ENCODE data around the gene GBA3.

GBA3 gene

DNA sequence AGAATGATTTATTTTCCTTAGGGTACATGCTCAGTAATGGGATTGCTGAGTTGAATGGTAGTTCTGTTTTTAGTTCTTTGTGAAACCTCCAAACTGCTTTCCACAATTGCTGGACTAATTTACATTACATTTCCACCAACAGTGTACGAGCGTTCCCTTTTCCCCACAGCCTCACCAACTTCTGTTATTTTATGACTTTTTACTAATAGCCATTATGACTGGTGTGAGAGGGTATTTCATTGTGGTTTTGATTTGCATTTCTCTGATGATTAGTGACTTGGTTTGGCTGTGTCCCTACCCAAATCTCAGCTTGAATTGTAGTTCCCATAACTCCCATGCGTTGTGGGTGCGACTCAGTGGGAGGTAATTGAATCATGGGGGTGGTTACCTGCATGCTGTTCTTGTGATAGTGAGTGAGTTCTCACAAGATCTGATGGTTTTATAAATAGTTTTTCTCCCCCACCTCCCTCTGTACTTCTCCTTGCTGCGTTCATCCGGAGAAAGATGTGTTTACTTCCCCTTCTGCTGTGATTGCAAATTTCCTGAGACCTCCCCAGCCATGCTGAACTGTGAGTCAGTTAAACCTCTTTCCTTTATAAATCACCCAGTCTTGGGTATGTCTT lies 95.1 kb downstream of the GBA3 start:
- no peak for DNase-seq

- DNase-seq: no peak
Observed at GRCh38 chr4:22790631-22791030, 97.9 kb downstream of the GBA3 start.

GRCh38 chr4:22794732-22795131 lies 102.0 kb downstream of the GBA3 start:
- DNase-seq: no peak

DNA sequence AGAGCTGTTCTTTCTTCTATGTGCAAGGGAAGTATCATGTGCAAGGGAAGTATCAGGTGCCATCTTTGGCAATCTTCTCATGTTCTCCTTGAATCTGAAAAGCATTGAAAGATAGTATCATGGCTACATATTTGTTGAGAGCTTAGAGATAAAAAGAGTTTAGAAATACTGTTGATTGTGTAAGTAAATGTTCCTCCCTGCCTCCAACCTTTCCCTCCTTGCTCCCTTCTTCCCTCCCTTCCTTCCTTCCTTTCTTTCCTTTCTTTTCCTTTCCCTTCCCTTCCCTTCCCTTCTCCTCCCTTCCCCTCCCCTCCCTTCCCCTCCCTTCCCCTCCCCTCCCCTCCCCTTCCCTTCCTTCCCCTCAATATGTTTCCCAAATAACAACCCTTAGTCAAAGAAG lies 108.7 kb downstream of the GBA3 start:
- no peak for DNase-seq

DNA sequence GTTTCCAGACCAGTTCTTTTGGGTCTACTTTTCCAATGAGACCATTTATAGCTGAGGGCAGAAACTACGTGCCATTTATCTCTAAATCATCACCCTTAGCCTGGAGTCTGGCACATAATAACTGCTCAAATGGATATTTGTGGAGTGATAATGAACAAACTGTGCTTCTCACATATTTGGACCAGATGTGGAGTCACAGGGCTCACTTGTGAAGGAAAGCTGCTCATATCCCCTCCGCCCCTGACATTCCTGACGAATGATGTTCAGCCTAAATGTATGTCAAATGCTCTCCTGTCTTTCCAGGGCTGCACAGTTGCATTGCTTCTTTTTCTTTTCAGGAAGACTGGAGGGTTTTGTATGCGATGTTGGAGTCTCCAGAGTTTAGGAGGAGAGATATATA lies 110.1 kb downstream of the GBA3 start:
- no peak for DNase-seq

DNA sequence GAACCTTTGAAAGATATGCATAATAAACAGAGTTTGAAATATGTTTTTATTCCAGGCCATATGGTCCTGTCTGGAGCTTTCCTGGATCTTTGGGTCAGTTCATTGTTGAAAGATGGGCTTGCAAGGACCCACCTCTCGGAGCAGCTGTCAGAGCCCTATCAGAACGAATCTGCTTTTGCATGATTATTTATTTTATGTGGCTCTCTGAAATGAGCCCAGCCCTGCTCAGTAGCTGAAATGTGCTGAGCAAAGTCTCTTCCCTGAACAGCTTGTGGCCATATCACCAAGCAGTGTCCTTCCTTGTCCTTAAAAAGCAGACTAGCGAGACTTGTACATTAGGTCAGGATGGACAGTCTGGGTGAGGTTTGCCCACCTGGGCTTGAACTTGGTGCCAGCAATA lies 110.8 kb downstream of the GBA3 start:
- no peak for DNase-seq

DNA sequence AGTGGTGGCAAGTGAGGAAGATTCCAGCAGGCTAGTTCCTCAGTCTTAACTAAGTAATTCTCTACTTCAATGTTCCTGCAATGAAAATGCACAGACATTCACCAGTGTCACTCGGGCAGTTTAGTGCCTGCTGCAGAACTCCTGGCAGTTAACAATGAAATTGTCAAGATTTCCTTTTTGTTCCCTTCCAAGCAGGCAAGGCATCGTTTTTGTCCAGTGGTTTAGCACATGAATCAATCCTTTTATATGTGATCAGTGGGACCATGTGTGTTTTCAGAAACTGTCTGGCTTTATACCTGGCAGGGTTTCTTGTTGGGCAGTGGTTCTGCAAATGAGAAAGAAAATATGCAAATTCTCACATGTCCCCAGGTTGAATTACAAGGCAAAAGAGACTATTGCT lies 122.2 kb downstream of the GBA3 start:
- no peak for DNase-seq

DNA sequence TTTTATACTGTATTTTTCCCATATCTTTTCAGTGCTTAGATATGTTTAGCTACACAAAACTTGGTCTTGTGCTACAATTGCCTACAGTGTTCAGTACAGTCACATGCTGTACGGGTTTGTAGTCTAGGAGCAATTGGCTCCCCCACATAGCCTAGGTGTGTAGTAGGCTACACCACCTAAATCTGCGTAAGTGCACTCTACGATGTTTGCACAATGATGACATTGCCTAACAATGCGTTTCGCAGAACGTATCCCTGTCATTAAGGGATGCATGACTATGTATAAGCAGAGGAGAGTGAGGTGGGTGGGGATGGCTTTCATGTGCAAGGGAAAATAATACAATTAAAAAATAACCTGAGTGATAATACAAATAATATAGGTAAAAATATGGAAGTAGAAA lies 131.4 kb downstream of the GBA3 start:
- peak; percentile 70 for DNase-seq

GRCh38 chr4:22842360-22843018 lies 149.8 kb downstream of the GBA3 start:
- DNase-seq: peak; percentile 8

DNA sequence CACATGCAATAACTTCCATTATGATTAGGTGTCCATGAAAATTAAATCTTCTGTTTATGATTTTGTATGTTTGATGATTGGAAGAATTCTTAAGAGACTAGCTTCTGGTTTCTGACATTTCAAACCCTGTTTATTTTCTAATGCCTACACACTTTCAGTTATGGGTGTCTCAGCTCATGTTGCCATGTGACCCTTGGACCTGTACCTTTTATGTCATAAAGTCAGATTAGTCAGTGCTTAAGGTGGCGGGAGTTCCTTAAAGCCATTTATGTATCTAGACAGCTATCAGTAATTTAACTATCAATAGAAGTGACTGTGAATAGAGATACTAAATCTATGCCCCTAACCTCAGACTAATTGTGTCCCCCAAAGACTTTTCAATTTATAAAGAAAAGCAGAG lies 155.6 kb downstream of the GBA3 start:
- DNase-seq: no peak

- DNase-seq: no peak
Observed at GRCh38 chr4:22850055-22850454, 157.3 kb downstream of the GBA3 start.

- DNase-seq: peak; percentile 13
Observed at GRCh38 chr4:22850630-22851029, 157.9 kb downstream of the GBA3 start.

DNA sequence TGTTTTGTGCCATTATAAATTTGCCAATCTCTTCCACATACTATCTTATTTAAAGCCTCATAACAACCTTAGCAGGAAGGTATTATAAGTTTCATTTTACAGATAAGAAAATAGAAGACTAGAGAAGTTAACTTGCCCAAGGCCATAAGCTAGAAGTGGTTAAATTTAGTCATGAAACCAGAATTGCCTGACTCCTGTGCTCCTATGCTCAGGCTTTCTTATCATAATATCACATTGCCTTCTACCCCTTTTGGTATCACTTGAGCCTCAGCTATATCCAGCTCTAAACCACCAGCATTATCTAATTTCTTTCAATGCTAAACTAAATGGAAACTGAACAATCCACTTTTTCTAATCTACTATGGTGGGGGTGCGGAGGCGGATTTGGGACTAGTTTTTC lies 164.7 kb downstream of the GBA3 start:
- no peak for DNase-seq

GRCh38 chr4:22859318-22859717 lies 166.6 kb downstream of the GBA3 start:
- DNase-seq: no peak

All from NCI-H69 (cell line).